Parathyroid adenoma (tissue), 2 donors: ENCODE measurements around the gene ENOX1.

Experiments used
- H2AFZ ChIP-seq: fragments of 300-600 bp; sonication (generic); one replicate; pipeline ENCODE4 v1.7.0; 2017; ENCODE audit warnings: antibody characterized with exemption, mild to moderate bottlenecking
- H3K27ac ChIP-seq: fragments of 300-600 bp; sonication (generic); one replicate; pipeline ENCODE4 v1.7.0; 2017
- H3K27me3 ChIP-seq: fragments of 300-600 bp; sonication (generic); one replicate; pipeline ENCODE4 v1.7.0; 2017; ENCODE audit warnings: low read length; ENCODE audit not compliant: control insufficient read depth, insufficient read depth
- H3K36me3 ChIP-seq: fragments of 300-600 bp; sonication (generic); one replicate; pipeline ENCODE4 v1.7.0; 2017; ENCODE audit warnings: low read length; ENCODE audit not compliant: control insufficient read depth, insufficient read depth
- H3K4me1 ChIP-seq: fragments of 300-600 bp; sonication (generic); one replicate; pipeline ENCODE4 v1.7.0; 2017; ENCODE audit warnings: control low read depth
- H3K4me2 ChIP-seq: fragments of 300-600 bp; sonication (generic); one replicate; pipeline ENCODE4 v1.7.0; 2017; ENCODE audit warnings: low read length
- H3K4me3 ChIP-seq: fragments of 300-600 bp; sonication (generic); one replicate; pipeline ENCODE4 v1.7.0; 2017; ENCODE audit warnings: low read depth, low read length
- H3K79me2 ChIP-seq: fragments of 300-600 bp; sonication (generic); one replicate; pipeline ENCODE4 v1.7.0; 2017; ENCODE audit warnings: control low read depth
- H3K9ac ChIP-seq: fragments of 300-600 bp; sonication (generic); one replicate; pipeline ENCODE4 v1.7.0; 2017; ENCODE audit warnings: mild to moderate bottlenecking
- H3K9me3 ChIP-seq: fragments of 300-600 bp; sonication (generic); one replicate; pipeline ENCODE4 v1.7.0; 2017; ENCODE audit warnings: low read length; ENCODE audit not compliant: control insufficient read depth
- TF ChIP-seq, protein P1 (sequence below): fragments of 300-600 bp; sonication (generic); IDR thresholded peaks from one replicate; pipeline ENCODE4 v1.7.0; 2017; ENCODE audit warnings: antibody characterized with exemption, mild to moderate bottlenecking
- donor health status: primary hyperparathyroidism.

The ENOX1 gene

DNA sequence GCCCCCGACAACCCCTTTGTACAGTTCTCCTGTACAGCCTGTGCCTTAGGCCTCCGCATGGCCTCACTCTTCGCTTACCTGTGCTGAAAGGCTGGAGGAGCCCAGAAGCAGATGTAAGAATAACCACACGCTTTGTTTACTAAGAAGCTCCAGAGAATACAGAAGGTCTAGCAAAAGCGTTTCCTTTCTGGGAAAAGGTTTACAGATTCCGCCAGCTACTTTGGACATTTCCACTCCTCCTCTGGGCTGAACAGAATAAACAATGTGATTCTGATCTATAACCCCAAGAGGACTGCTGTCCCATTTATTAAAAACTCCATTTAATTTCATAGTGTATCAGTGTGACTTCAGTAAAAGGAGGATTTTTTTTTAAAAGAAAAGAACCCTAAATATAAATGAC lies 424.2 kb downstream of the ENOX1 start:
- H3K27ac ChIP-seq, result no peak overlapping the region
- H3K4me2 ChIP-seq, result no peak overlapping the region
- TF ChIP-seq, protein P1, sequence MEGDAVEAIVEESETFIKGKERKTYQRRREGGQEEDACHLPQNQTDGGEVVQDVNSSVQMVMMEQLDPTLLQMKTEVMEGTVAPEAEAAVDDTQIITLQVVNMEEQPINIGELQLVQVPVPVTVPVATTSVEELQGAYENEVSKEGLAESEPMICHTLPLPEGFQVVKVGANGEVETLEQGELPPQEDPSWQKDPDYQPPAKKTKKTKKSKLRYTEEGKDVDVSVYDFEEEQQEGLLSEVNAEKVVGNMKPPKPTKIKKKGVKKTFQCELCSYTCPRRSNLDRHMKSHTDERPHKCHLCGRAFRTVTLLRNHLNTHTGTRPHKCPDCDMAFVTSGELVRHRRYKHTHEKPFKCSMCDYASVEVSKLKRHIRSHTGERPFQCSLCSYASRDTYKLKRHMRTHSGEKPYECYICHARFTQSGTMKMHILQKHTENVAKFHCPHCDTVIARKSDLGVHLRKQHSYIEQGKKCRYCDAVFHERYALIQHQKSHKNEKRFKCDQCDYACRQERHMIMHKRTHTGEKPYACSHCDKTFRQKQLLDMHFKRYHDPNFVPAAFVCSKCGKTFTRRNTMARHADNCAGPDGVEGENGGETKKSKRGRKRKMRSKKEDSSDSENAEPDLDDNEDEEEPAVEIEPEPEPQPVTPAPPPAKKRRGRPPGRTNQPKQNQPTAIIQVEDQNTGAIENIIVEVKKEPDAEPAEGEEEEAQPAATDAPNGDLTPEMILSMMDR, result no peak

GRCh38 chr13:43360892-43361610 lies 425.7 kb downstream of the ENOX1 start:
- H3K9me3 ChIP-seq, result no peaks in the 10 kb centered on the region
- no peaks in the 10 kb centered on the region for H3K4me1 ChIP-seq
- H3K79me2 ChIP-seq, result no peaks in the 10 kb centered on the region
- no peak overlapping the region for H3K4me2 ChIP-seq
- no peaks in the 10 kb centered on the region for H3K36me3 ChIP-seq
- H3K27ac ChIP-seq, result no peak overlapping the region
- H3K9ac ChIP-seq, result no peak overlapping the region
- H2AFZ ChIP-seq, result no peak overlapping the region
- H3K27me3 ChIP-seq, result no peaks in the 10 kb centered on the region
- no peak overlapping the region for H3K4me3 ChIP-seq
- TF ChIP-seq, protein P1, result no peak

More for the DNA sequence above, 424.2 kb downstream of the ENOX1 start:
- H3K4me3 ChIP-seq, result no peak overlapping the region
- no peaks in the 10 kb centered on the region for H3K4me1 ChIP-seq
- no peak overlapping the region for H2AFZ ChIP-seq
- H3K9ac ChIP-seq, result no peak overlapping the region
- H3K27me3 ChIP-seq, result no peaks in the 10 kb centered on the region
- no peaks in the 10 kb centered on the region for H3K9me3 ChIP-seq
- no peaks in the 10 kb centered on the region for H3K36me3 ChIP-seq
- no peaks in the 10 kb centered on the region for H3K79me2 ChIP-seq

- H3K79me2 ChIP-seq, result no peaks in the 10 kb centered on the region
- no peaks in the 10 kb centered on the region for H3K9me3 ChIP-seq
- no peak overlapping the region for H3K27ac ChIP-seq
- no peak overlapping the region for H3K9ac ChIP-seq
- no peaks in the 10 kb centered on the region for H3K36me3 ChIP-seq
- TF ChIP-seq, protein P1, result no peak
- no peaks in the 10 kb centered on the region for H3K27me3 ChIP-seq
- no peak overlapping the region for H3K4me2 ChIP-seq
- H3K4me3 ChIP-seq, result no peak overlapping the region
- no peak overlapping the region for H2AFZ ChIP-seq
- H3K4me1 ChIP-seq, result no peaks in the 10 kb centered on the region
These were observed 426.6 kb downstream of the ENOX1 start for GRCh38 chr13:43360171-43360570.

- TF ChIP-seq, protein P1, result no peak
- H3K9ac ChIP-seq, result no peak overlapping the region
- no peak overlapping the region for H3K27ac ChIP-seq
- H3K9me3 ChIP-seq, result no peaks in the 10 kb centered on the region
- no peaks in the 10 kb centered on the region for H3K27me3 ChIP-seq
- H3K4me1 ChIP-seq, result no peaks in the 10 kb centered on the region
- H3K4me3 ChIP-seq, result no peak overlapping the region
- no peaks in the 10 kb centered on the region for H3K36me3 ChIP-seq
- no peak overlapping the region for H2AFZ ChIP-seq
- no peak overlapping the region for H3K4me2 ChIP-seq
- H3K79me2 ChIP-seq, result no peaks in the 10 kb centered on the region
These were observed 427.2 kb downstream of the ENOX1 start for GRCh38 chr13:43359536-43359935.

DNA sequence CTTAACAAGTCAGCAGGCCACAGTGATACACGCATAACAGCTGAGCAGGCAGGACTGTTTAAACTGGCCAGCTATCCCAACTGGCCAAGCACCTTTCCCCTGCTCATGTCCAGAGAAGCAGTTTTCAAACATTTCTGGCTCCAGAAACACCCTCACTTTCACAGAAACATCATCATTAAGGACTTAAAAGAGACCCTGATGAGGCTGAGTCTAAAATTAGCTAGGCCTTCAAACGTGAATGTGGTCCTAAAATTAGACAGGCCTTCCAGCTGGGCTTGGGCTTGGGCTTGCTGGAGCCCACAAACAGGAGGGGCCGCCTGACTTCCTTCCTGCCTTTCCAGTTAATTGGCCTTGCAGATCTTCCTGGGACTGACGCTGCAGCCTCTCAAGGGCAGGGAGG lies 429.2 kb downstream of the ENOX1 start:
- no peak overlapping the region for H3K9ac ChIP-seq
- H3K4me2 ChIP-seq, result no peak overlapping the region
- H3K27ac ChIP-seq, result no peak overlapping the region
- no peaks in the 10 kb centered on the region for H3K79me2 ChIP-seq
- H2AFZ ChIP-seq, result no peak overlapping the region
- H3K4me3 ChIP-seq, result no peak overlapping the region
- H3K27me3 ChIP-seq, result no peaks in the 10 kb centered on the region
- no peaks in the 10 kb centered on the region for H3K4me1 ChIP-seq
- no peaks in the 10 kb centered on the region for H3K36me3 ChIP-seq
- no peaks in the 10 kb centered on the region for H3K9me3 ChIP-seq
- TF ChIP-seq, protein P1, result no peak
